Fibroblast of pulmonary artery (primary cell): Measurements from ENCODE around the gene COPS7A.

Experiments
- DNase-seq: peaks from one replicate; pipeline ENCODE4 v3.0.0-alpha.2; 2010; ENCODE audit warnings: low read depth
- H3K4me3 ChIP-seq: replicated peaks from 2 replicates; pipeline ENCODE4 v1.5.1; 2011; ENCODE audit warnings: low read depth, mild to moderate bottlenecking, control low read depth, low read length, moderate library complexity
- TF ChIP-seq, protein P1 (sequence below): IDR thresholded peaks from 2 replicates; pipeline ENCODE4 v1.5.1; 2011; ENCODE audit warnings: mild to moderate bottlenecking, control low read depth, low read length, inconsistent platforms; ENCODE audit errors: missing control alignments

COPS7A gene

DNA sequence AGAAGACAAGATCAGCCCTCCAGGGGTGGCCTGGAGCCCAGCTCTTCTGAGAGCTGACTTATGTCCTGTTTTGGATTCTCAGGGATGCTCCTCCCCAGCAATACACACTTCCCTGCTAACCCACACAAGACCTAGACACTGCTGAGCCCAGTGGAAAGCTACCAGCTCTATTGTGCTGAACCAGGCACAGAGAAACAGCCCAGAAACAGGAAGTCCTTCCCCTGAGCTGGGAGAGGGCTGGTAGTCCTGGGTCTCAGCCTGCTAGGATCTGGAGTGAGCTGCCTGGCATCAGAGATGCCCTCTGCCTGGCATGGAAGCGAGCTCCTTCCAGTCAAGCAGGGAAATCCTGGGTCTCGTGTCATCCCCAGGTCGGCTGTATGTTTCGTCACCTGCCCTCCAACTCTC is 47.2 kb downstream of the COPS7A start:
- H3K4me3 ChIP-seq = no peak overlapping the region
- peak; percentile 33 for DNase-seq
- TF ChIP-seq, protein P1, sequence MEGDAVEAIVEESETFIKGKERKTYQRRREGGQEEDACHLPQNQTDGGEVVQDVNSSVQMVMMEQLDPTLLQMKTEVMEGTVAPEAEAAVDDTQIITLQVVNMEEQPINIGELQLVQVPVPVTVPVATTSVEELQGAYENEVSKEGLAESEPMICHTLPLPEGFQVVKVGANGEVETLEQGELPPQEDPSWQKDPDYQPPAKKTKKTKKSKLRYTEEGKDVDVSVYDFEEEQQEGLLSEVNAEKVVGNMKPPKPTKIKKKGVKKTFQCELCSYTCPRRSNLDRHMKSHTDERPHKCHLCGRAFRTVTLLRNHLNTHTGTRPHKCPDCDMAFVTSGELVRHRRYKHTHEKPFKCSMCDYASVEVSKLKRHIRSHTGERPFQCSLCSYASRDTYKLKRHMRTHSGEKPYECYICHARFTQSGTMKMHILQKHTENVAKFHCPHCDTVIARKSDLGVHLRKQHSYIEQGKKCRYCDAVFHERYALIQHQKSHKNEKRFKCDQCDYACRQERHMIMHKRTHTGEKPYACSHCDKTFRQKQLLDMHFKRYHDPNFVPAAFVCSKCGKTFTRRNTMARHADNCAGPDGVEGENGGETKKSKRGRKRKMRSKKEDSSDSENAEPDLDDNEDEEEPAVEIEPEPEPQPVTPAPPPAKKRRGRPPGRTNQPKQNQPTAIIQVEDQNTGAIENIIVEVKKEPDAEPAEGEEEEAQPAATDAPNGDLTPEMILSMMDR = no peak

DNA sequence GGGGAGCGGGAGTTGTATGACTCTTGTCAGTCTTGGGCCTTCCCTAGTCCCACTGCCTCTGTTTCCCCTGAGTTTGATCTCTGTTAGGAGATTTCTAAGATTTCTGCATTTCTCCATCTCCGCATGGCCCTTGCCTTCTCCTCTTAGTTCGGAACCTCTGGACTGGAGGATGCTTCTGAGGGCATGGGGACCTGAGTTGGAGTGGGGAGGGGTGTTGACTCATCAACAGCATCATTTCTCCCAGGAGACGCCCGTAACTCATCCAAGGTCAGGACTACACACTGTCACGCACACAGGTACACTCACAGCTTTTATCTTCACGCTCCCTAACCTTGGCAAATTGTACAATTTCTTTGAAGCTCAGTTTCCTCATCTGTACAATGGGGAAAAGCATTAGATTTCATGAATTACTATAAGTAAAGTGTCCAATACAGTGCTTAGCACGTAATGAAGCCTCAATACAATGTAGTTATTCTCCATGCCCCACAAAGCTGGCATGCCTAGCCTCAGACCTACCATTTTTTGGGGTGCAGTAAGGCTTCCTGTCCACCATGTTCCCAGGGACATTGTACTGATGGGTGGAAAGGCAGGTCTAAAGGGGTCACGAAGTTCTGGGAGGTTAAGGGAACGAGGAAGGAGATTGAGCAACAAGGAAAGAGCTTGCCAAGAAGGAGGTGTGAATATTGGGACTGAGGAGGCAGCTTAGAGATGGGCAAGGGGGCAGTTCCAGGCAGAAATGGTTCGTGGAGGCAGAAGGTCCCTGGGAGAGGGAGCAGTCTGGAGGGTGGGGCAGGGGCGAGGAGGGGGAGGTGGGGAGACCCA is 47.9 kb downstream of the COPS7A start:
- DNase-seq = no peak
- TF ChIP-seq, protein P1 = no peak
- H3K4me3 ChIP-seq = no peak overlapping the region

DNA sequence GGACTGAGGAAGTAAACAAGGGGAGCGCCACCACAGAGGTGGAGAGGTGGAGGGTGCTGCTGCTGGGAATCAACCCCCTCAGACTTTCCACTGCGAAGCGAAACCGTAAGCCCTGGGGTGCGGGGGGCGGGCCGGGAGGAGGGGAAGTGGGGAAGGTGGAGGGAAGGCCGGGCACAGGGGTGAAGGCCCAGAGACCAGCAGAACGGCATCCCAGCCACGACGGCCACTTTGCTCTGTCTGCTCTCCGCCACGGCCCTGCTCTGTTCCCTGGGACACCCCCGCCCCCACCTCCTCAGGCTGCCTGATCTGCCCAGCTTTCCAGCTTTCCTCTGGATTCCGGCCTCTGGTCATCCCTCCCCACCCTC is 48.5 kb downstream of the COPS7A start, which contains the start of gene LAG3:
TSS of gene LAG3 (plus strand) at position 190 of the 365 bp plus-strand sequence. CDS start 333 bp downstream, outside the sequence.
- no peak for DNase-seq
- TF ChIP-seq, protein P1 = no peak
- H3K4me3 ChIP-seq = no peak within 1 kb of the TSS

DNA sequence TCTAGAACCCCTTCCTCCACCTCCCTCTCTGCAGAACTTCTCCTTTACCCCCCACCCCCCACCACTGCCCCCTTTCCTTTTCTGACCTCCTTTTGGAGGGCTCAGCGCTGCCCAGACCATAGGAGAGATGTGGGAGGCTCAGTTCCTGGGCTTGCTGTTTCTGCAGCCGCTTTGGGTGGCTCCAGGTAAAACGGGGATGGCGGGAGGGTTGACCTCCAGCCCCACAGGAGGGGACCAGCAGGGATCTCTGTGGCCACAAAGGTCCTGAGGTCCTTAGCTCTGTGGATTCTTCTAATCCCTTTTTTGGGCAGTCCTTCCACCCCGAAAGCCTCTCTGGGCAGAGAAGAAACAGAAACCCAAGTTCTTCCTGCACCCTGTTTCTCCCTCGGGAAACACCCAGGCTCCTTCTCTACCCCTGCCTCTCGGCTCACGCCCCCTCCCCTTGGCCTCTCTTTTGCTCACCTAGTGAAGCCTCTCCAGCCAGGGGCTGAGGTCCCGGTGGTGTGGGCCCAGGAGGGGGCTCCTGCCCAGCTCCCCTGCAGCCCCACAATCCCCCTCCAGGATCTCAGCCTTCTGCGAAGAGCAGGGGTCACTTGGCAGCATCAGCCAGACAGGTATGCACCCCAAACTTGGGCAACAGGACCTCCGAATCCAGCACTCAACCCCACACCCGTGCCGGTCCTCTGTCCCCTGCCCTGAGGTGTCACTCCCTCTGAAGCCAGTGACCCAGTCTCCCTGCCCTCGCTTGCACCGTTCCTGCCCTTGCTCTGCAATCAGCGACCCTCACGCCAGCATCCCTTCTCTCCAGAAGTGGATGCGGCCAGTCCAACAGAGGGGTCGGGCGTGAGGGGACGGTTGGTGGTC is 49.1 kb downstream of the COPS7A start:
- TF ChIP-seq, protein P1 = no peak
- no peak overlapping the region for H3K4me3 ChIP-seq
- no peak for DNase-seq

DNA sequence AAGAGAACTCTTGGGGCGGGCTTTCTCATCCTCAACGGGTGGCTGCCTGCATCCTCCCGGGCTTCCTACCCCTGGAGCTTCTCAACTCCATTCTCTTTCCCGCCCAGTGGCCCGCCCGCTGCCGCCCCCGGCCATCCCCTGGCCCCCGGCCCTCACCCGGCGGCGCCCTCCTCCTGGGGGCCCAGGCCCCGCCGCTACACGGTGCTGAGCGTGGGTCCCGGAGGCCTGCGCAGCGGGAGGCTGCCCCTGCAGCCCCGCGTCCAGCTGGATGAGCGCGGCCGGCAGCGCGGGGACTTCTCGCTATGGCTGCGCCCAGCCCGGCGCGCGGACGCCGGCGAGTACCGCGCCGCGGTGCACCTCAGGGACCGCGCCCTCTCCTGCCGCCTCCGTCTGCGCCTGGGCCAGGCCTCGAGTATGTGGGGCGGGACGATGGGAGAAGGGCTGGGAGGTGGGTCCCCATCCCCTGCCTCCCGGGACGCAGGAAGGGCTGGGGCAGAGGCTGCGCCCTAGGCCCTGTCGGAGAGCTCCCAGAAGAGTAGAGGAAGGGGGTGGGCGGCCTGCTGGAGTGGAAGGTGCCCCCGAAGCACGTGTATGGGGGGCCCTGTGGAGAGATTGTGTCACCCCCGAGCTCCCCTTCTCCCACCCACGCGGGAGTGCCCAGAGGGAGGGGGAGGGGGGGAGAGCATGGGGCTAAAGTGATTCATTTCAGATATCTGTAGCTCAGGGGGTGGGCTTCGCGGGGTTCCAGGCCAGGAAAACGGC is 49.9 kb downstream of the COPS7A start:
- TF ChIP-seq, protein P1 = no peak
- H3K4me3 ChIP-seq = no peak overlapping the region
- DNase-seq = no peak

DNA sequence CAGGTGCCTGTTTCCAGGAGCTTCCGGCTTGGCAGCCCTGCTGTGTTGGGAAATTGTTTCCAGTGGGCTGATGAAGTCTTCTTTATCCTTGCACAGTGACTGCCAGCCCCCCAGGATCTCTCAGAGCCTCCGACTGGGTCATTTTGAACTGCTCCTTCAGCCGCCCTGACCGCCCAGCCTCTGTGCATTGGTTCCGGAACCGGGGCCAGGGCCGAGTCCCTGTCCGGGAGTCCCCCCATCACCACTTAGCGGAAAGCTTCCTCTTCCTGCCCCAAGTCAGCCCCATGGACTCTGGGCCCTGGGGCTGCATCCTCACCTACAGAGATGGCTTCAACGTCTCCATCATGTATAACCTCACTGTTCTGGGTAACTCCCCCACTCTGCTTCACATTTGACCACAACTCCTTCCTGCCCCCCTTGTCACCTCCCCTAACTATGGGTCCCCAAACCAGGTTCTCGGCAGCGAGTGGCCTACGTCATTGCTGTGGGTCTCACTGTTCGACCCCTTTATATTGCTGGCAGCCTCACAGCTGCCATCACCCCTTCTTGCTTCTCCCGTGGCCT is 50.7 kb downstream of the COPS7A start:
- DNase-seq = no peak
- no peak overlapping the region for H3K4me3 ChIP-seq

More for the DNA sequence above, 50.7 kb downstream of the COPS7A start:
- TF ChIP-seq, protein P1 = no peak
